HepG2 (cell line): ENCODE results near the gene CLIP2.
"Not testable (repeated sequence)": the region's sequence is repeated elsewhere in the genome, so short reads cannot be mapped to it uniquely, and the experiment has no call there.

Source experiments
- JUN ChIP-seq: sonication (generic); formaldehyde crosslinking; IDR thresholded peaks from 2 replicates; pipeline ENCODE4 v1.4.0; 2020; ENCODE audit warnings: mild to moderate bottlenecking, missing genetic modification reagents
- KAT2B ChIP-seq: fragments of 150-350 bp; IDR thresholded peaks from 2 replicates; pipeline ENCODE4 v1.6.1; 2014; ENCODE audit warnings: low read depth, low read length, borderline replicate concordance
- MAFK ChIP-seq, 2 experiments: IDR thresholded peaks in 1 of 2; conservative IDR thresholded peaks in 1 of 2; 2 replicates each; pipeline ENCODE4 v1.6.1; 2011; ENCODE audit warnings: improper control_type of control experiment in 2 of 2, low read length in 2 of 2
- MAX ChIP-seq: IDR thresholded peaks from 2 replicates; pipeline ENCODE4 v1.6.1; 2012; ENCODE audit warnings: inconsistent platforms
- YY1 ChIP-seq: IDR thresholded peaks from 2 replicates; pipeline ENCODE4 v1.6.1; 2011; ENCODE audit warnings: low read length, low read depth, moderate library complexity, mild to moderate bottlenecking; ENCODE audit not compliant: insufficient read depth, insufficient replicate concordance
- ZBTB10 ChIP-seq: sonication (generic); formaldehyde crosslinking; IDR thresholded peaks from 2 replicates; pipeline ENCODE4 v1.4.0; 2020; ENCODE audit warnings: missing genetic modification reagents, borderline replicate concordance

- TF ChIP-seq MAX; JUN (CRISPR knock-in tag); KAT2B; YY1; MAFK (conservative IDR thresholded peaks at IDR 0.05 in 1 of 2, IDR thresholded peaks at IDR 0.05 in 1 of 2; ENCODE audit: low read length in 2 of 2); ZBTB10 (CRISPR knock-in tag): not testable (repeated sequence)
Measured at GRCh38 chr7:74384854-74385253, 95.6 kb downstream of the CLIP2 start.
